GM23248 (cell line): ENCODE data around the gene FBXO42. TPM values are rescaled to one million over a fixed set of nuclear protein-coding genes. Genes with fewer than 3 reads are reported as not detected.
"Not testable (repeated sequence)": the region's sequence is repeated elsewhere in the genome, so short reads cannot be mapped to it uniquely, and the experiment has no call there.

Experiments used
- DNase-seq: peaks from one replicate; pipeline ENCODE4 v3.0.0-alpha.2; 2015
- H2AFZ ChIP-seq: fragments of 200-600 bp; sonication (generic); 2 replicates; pipeline ENCODE4 v1.6.1; 2016; ENCODE audit warnings: antibody characterized with exemption
- H3F3A ChIP-seq: fragments of 200-600 bp; sonication (generic); 2 replicates; pipeline ENCODE4 v1.6.1; 2016; ENCODE audit warnings: mild to moderate bottlenecking, antibody characterized with exemption, mixed run types; ENCODE audit not compliant: insufficient read depth
- H3K27ac ChIP-seq: fragments of 200-600 bp; sonication (generic); 2 replicates; pipeline ENCODE4 v1.5.1; 2016; ENCODE audit warnings: mild to moderate bottlenecking
- H3K27me3 ChIP-seq: fragments of 200-600 bp; sonication (generic); replicated peaks from 2 replicates; pipeline ENCODE4 v1.6.1; 2016; ENCODE audit warnings: mild to moderate bottlenecking; ENCODE audit not compliant: insufficient read depth
- H3K36me3 ChIP-seq: fragments of 200-600 bp; sonication (generic); 2 replicates; pipeline ENCODE4 v1.6.1; 2016; ENCODE audit warnings: low read depth, mild to moderate bottlenecking
- H3K4me1 ChIP-seq: fragments of 200-600 bp; sonication (generic); 2 replicates; pipeline ENCODE4 v1.6.1; 2016; ENCODE audit warnings: mild to moderate bottlenecking; ENCODE audit not compliant: insufficient read depth
- H3K4me2 ChIP-seq: fragments of 200-600 bp; sonication (generic); one replicate; pipeline ENCODE4 v1.6.1; 2016; ENCODE audit warnings: mild to moderate bottlenecking; ENCODE audit not compliant: unreplicated experiment
- H3K4me3 ChIP-seq: fragments of 200-600 bp; sonication (generic); 2 replicates; pipeline ENCODE4 v1.5.1; 2016; ENCODE audit warnings: mild to moderate bottlenecking
- H3K79me2 ChIP-seq: fragments of 200-600 bp; sonication (generic); 2 replicates; pipeline ENCODE4 v1.6.1; 2016; ENCODE audit warnings: mild to moderate bottlenecking; ENCODE audit not compliant: insufficient read depth
- H3K9ac ChIP-seq: fragments of 200-600 bp; sonication (generic); 2 replicates; pipeline ENCODE4 v1.6.1; 2016; ENCODE audit warnings: mild to moderate bottlenecking
- H3K9me2 ChIP-seq: fragments of 200-600 bp; sonication (generic); 2 replicates; pipeline ENCODE4 v1.6.1; 2016; ENCODE audit warnings: mixed run types, mild to moderate bottlenecking, moderate library complexity; ENCODE audit not compliant: insufficient read depth
- H3K9me3 ChIP-seq: fragments of 200-600 bp; sonication (generic); one replicate; pipeline ENCODE4 v1.6.1; 2017; ENCODE audit warnings: low read depth
- H4K20me1 ChIP-seq: fragments of 200-600 bp; sonication (generic); 2 replicates; pipeline ENCODE4 v1.6.0; 2016; ENCODE audit not compliant: insufficient read depth
- EZH2 ChIP-seq: fragments of 200-600 bp; sonication (generic); IDR thresholded peaks from 2 replicates; pipeline ENCODE4 v1.6.1; 2018; ENCODE audit warnings: antibody characterized with exemption, mild to moderate bottlenecking; ENCODE audit not compliant: insufficient read depth, poor library complexity, severe bottlenecking
- EZH2phosphoT487 ChIP-seq: fragments of 200-600 bp; sonication (generic); IDR thresholded peaks from 2 replicates; pipeline ENCODE4 v1.6.1; 2018; ENCODE audit warnings: antibody characterized with exemption, moderate library complexity, mild to moderate bottlenecking, low read depth; ENCODE audit not compliant: insufficient read depth
- WGBS, 2 experiments: methylation state at CpG; one replicate each; pipeline ENCODE4 v1.1.6; 2015 to 2017; ENCODE audit warnings: low lambda C conversion rate in 2 of 2, low coverage in 1 of 2; ENCODE audit errors: missing lambda C conversion rate in 2 of 2; 5-methylcytosine and 5-hydroxymethylcytosine counted together
- in situ Hi-C: fragments of 300-500 bp; cut with MboI; formaldehyde crosslinking; loops from 2 replicates; pipeline ENCODE4 v1.15.0; 2020
- polyA plus RNA-seq: library from polyadenylated mRNA; unstranded; fragments of >200 nt; fragmentation: Nextera tagmentation; extraction: Ambion mirVana; gene quantifications from 2 replicates; pipeline ENCODE4 v1.2.1, GENCODE V29; 2016
- total RNA-seq: library from RNA; depleted of rRNA; stranded (reverse); fragments of >200 nt; shearing (Covaris generic); gene quantifications from 2 replicates; pipeline ENCODE4 v1.2.3, GENCODE V29; 2014

Gene FBXO42
- total and polyA plus RNA-seq, 2 experiments from 2014 or later: 17.1 to 20.2 TPM

DNA sequence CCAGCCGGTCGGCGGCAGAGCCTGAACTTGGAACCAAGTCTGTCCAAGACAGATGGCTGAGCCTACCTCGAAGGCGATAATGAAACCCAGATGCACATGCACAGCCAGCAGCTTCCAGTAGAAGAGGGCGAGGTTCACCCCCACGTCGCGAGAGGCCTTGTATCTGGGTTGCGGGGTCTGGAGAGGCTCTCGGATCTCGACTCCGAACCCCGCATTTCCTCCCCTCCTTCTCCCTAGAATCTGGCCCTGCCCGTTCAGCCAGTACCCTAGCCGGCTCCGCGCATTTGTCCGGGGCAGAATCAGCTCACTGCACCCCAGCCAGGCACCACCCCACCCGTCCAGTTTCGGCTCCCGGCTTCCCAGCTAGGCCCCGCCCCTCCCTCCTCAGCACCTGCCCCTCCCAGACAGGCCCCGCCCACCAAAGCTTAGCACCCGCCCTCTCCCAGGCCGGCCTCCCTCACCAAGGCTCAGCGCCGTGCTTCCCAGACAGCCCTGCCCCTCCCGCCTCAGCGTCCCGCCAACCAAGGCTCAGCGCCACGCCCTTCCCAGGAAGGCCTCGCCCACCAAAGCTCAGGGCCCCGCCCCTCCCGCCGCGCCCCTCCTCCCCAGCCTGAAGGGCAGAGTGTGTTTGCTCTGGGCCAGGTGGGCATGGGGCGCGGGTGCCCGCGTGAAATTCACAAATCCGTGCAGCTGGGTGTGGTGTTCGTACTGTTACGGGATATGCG lies 135.1 kb downstream of the FBXO42 start:
- Histone ChIP-seq H3K27me3 (no peaks in the 10 kb centered on the region), H3F3A (peaks cover 5% of the 10 kb centered on the region; the same call in 1 of the 2 replicates), H3K4me2 (peak overlapping the region; percentile 80), H2AFZ (peak overlapping the region; percentile 94), H3K9me2 (no peaks in the 10 kb centered on the region), H3K4me3 (peak overlapping the region; percentile 62), H3K79me2 (no peaks in the 10 kb centered on the region), H3K36me3 (no peaks in the 10 kb centered on the region), H3K9me3 (no peaks in the 10 kb centered on the region), H3K27ac (no peak overlapping the region), H4K20me1 (no peaks in the 10 kb centered on the region), H3K4me1 (no peaks in the 10 kb centered on the region), H3K9ac (peak overlapping the region; percentile 54; the same call in 1 of the 2 replicates)
- WGBS, 2 experiments: 3% methylated on average over 32 to 41 of the region's 46 CpGs
- DNase-seq: peak; percentile 100
- in situ Hi-C loops: no loop called here
- no peak for TF ChIP-seq EZH2
- TF ChIP-seq EZH2phosphoT487: no peak

DNA sequence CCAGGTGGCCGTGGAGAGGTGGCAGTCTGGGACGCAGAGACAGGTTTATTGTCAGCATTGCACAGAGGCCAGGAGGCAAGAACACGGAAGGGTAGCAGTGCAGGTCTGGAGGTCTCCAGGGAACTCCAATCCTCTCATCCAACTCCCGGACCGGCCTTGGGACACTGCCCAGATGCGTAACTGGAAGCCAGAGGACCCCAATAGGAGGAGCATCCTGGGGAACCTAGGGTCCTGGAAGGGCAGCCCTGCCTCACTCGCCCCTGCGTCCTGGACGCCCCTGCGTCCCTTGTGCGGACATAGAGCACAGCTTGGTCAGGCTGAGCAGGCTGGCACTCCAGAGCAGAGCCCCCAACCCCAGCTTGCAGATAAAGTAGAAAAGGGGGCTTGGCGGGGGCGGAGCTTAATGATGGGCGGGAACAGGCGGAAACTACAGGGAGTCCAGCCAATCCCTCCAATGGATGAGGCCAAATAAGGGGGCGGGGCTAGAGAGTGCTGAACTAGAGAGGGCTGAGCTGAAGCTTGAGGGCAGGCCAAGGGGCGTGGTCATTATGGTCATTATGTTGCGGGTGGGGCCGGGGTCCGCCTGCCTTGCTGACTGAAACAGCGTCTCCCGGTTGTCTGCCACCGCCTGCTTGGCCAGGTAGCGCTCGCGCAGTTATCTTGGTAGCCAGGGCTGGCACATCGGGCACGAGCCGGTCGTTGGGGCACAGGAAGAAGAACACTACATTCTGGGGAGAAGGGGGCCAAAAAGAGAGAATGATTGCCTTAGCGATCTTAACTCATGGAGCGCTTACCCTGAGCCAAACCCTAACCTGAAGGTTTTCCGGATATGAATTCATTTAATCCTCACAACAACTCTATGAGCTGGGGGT lies 136.2 kb downstream of the FBXO42 start:
- Histone ChIP-seq H3K4me2 (peak overlapping the region; percentile 72), H3K27ac (no peak overlapping the region), H2AFZ (peak overlapping the region; percentile 94), H3K9me2 (no peaks in the 10 kb centered on the region), H3K9me3 (no peaks in the 10 kb centered on the region), H3F3A (peaks cover 5% of the 10 kb centered on the region; the same call in 1 of the 2 replicates), H3K4me3 (peak overlapping the region; percentile 62), H3K9ac (no peak overlapping the region), H3K79me2 (no peaks in the 10 kb centered on the region), H3K36me3 (no peaks in the 10 kb centered on the region), H3K27me3 (no peaks in the 10 kb centered on the region), H4K20me1 (no peaks in the 10 kb centered on the region), H3K4me1 (no peaks in the 10 kb centered on the region)
- 23% methylated on average over 32 to 33 of the region's 33 CpGs for WGBS, 2 experiments
- in situ Hi-C loops: no loop called here
- peak; percentile 83 for DNase-seq
- TF ChIP-seq EZH2phosphoT487: no peak
- TF ChIP-seq EZH2: no peak

DNA sequence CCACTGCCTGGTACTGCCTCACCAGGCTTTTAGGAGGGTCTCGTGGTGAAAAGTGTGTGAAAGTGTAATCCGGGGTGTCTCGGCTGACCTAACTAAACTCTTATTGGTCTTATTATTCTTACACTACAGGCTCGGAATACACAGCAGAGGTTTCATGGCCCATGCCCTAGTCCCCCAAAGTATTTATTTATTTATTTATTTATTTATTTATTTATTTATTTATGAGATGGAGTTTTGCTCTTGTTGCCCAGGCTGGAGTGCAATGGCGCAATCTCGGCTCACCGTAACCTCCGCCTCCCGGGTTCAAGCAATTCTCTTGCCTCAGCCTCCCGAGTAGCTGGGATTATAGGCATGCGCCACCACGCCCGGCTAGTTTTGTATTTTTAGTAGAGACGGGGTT lies 137.0 kb downstream of the FBXO42 start:
- in situ Hi-C loops, H3K4me3 ChIP-seq, H3K79me2 ChIP-seq, H2AFZ ChIP-seq, H4K20me1 ChIP-seq, H3K4me1 ChIP-seq, H3K4me2 ChIP-seq, H3K27ac ChIP-seq, H3F3A ChIP-seq, H3K9me2 ChIP-seq, H3K36me3 ChIP-seq, H3K27me3 ChIP-seq, H3K9ac ChIP-seq, DNase-seq, H3K9me3 ChIP-seq: not testable (repeated sequence)
- WGBS, 2 experiments: 81 to 88% methylated on average over 11 to 14 of the region's 14 CpGs

DNA sequence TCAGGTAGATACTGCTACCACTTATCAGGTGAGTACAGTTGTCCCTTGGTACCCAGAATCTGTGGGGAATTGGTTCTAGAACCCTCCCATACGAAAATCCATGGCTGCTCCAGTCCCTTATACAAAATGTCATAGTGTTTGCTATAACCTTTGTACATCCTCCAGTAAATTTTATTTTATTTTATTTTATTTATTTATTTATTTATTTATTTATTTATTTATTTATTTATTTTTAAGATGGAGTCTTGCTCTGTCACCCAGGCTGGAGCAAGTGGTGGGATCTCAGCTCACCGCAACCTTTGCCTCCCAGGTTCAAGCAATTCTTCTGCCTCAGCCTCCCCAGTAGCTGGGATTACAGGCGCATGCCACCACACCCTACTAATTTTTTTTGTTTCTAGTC lies 138.7 kb downstream of the FBXO42 start:
- H2AFZ ChIP-seq, H3K4me3 ChIP-seq, H3F3A ChIP-seq, DNase-seq, H3K36me3 ChIP-seq, H3K9me2 ChIP-seq, H3K4me2 ChIP-seq, H3K9me3 ChIP-seq, H3K9ac ChIP-seq, H4K20me1 ChIP-seq, H3K27ac ChIP-seq, in situ Hi-C loops, H3K4me1 ChIP-seq, H3K27me3 ChIP-seq, H3K79me2 ChIP-seq: not testable (repeated sequence)
- 77 to 83% methylated on average over 3 of the region's 3 CpGs for WGBS, 2 experiments
